A549 (cell line): Measurements from ENCODE around the gene RETREG1. TPM values are rescaled to one million over a fixed set of nuclear protein-coding genes. Genes with fewer than 3 reads are reported as not detected.
A peak's percentile ranks its signal among the peaks of the same experiment; 100 is the strongest.

Source experiments
- ATAC-seq, 2 experiments: fragments of 200-7000 bp in 1 of 2; fragments of >200 bp in 1 of 2; cut with Nextera tagmentation in 1 of 2; cut with Tn5 transposase in 1 of 2; 3 replicates each; pipeline versions ENCODE4 v1.8.0 to v1.9.1; 2018 to 2020; ENCODE audit warnings: mild to moderate bottlenecking in 1 of 2, moderate library complexity in 1 of 2
- CTCF ChIA-PET: fragments of 300-600 bp; sonication (Branson Sonifier 250); formaldehyde crosslinking; extraction: SDS; loops from one replicate; lab custom pipeline; 2021; ENCODE audit warnings: antibody characterized with exemption, inconsistent platforms; lab: Yijun Ruan, JAX
- POLR2A ChIA-PET: fragments of 350-600 bp; formaldehyde crosslinking; extraction: SDS; loops from one replicate; lab custom pipeline; 2021; ENCODE audit warnings: antibody characterized with exemption, inconsistent platforms; lab: Yijun Ruan, JAX
- DNase-seq, 2 experiments: peaks; one replicate each; pipeline versions ENCODE4 v3.0.0 to v3.0.0-alpha.2; 2011 to 2016; ENCODE audit warnings: low read depth in 1 of 2, low spot score in 1 of 2
- FAIRE-seq: peaks from 2 replicates; lab custom pipeline; 2011; peaks lifted over from hg19 to GRCh38; lab: Jason Lieb, UNC
- H3K27ac ChIP-seq, 2 experiments: fragments of >200 bp; sonication (Bioruptor Twin); formaldehyde crosslinking; 3 replicates each; pipeline ENCODE4 v1.5.1; 2016 to 2017
- H3K4me1 ChIP-seq: fragments of >200 bp; sonication (Bioruptor Twin); formaldehyde crosslinking; 3 replicates; pipeline ENCODE4 v1.6.1; 2016
- H3K4me2 ChIP-seq: fragments of >200 bp; sonication (Bioruptor Twin); formaldehyde crosslinking; 3 replicates; pipeline ENCODE4 v1.6.1; 2016
- H3K4me3 ChIP-seq: fragments of >200 bp; sonication (Bioruptor Twin); formaldehyde crosslinking; 3 replicates; pipeline ENCODE4 v1.5.1; 2016
- H3K9me3 ChIP-seq: fragments of >200 bp; sonication (Bioruptor Twin); formaldehyde crosslinking; 3 replicates; pipeline ENCODE4 v1.6.1; 2016
- ATOH8 ChIP-seq: fragments of 250-450 bp; sonication (Bioruptor Pico); IDR thresholded peaks from 2 replicates; pipeline ENCODE4 v1.5.0; 2020; ENCODE audit warnings: low read depth, mild to moderate bottlenecking, moderate library complexity
- CBX2 ChIP-seq: fragments of 200-600 bp; sonication (generic); IDR thresholded peaks from 2 replicates; pipeline ENCODE4 v1.6.1; 2016; ENCODE audit warnings: low read depth, mild to moderate bottlenecking, borderline replicate concordance
- CBX8 ChIP-seq: fragments of 200-600 bp; sonication (generic); IDR thresholded peaks from 2 replicates; pipeline ENCODE4 v1.6.1; 2016
- CHD4 ChIP-seq: fragments of 200-600 bp; sonication (generic); IDR thresholded peaks from 2 replicates; pipeline ENCODE4 v1.6.1; 2016; ENCODE audit warnings: antibody characterized with exemption, mild to moderate bottlenecking, borderline replicate concordance
- EHMT2 ChIP-seq: fragments of 200-600 bp; sonication (generic); IDR thresholded peaks from 2 replicates; pipeline ENCODE4 v1.6.1; 2016; ENCODE audit warnings: antibody characterized with exemption, low read depth, mild to moderate bottlenecking, moderate library complexity
- FOSB ChIP-seq: fragments of 250-450 bp; sonication (Bioruptor Pico); IDR thresholded peaks from 2 replicates; pipeline ENCODE4 v1.5.0; 2020; ENCODE audit warnings: mild to moderate bottlenecking, moderate library complexity
- FOSL2 ChIP-seq, 2 experiments: fragments of 450-650 bp in 1 of 2; fragments of >200 bp in 1 of 2; sonication (Bioruptor Twin) in 1 of 2; formaldehyde crosslinking; IDR thresholded peaks; 2 replicates each; pipeline versions ENCODE4 v1.5.0 to v1.6.1; 2016 to 2020; ENCODE audit warnings: mild to moderate bottlenecking in 1 of 2, moderate library complexity in 1 of 2
- HDAC2 ChIP-seq: fragments of 200-600 bp; sonication (generic); IDR thresholded peaks from 2 replicates; pipeline ENCODE4 v1.6.1; 2016
- HOXB13 ChIP-seq: fragments of 250-450 bp; sonication (Bioruptor Pico); IDR thresholded peaks from 2 replicates; pipeline ENCODE4 v1.5.0; 2020; ENCODE audit warnings: low read depth, mild to moderate bottlenecking, moderate library complexity
- KDM5A ChIP-seq: fragments of 200-600 bp; sonication (generic); IDR thresholded peaks from 2 replicates; pipeline ENCODE4 v1.6.1; 2016; ENCODE audit warnings: antibody characterized with exemption, mild to moderate bottlenecking
- MAX ChIP-seq: IDR thresholded peaks from 2 replicates; pipeline ENCODE4 v1.6.1; 2012
- NFE2L2 ChIP-seq: fragments of 150-350 bp; conservative IDR thresholded peaks from 2 replicates; pipeline ENCODE4 v1.6.1; 2014; ENCODE audit warnings: low read length
- NR3C1 ChIP-seq: fragments of >200 bp; sonication (Bioruptor Twin); formaldehyde crosslinking; IDR thresholded peaks from 3 replicates; pipeline ENCODE4 v1.6.1; 2017
- PBX3 ChIP-seq: IDR thresholded peaks from 2 replicates; pipeline ENCODE4 v1.6.1; 2012
- PHF8 ChIP-seq: fragments of 200-600 bp; sonication (generic); IDR thresholded peaks from 2 replicates; pipeline ENCODE4 v1.6.1; 2016; ENCODE audit warnings: low read depth, mild to moderate bottlenecking, antibody characterized with exemption, moderate library complexity, borderline replicate concordance
- POLR2A ChIP-seq: IDR thresholded peaks from 2 replicates; pipeline ENCODE4 v1.6.1; 2012; ENCODE audit warnings: mild to moderate bottlenecking, low read length
- POLR2AphosphoS2 ChIP-seq: conservative IDR thresholded peaks from 2 replicates; pipeline ENCODE4 v1.6.1; 2012; ENCODE audit warnings: low read length, improper control_type of control experiment, inconsistent platforms
- RAD21 ChIP-seq, 2 experiments: fragments of >200 bp in 1 of 2; sonication (Bioruptor Twin) in 1 of 2; formaldehyde crosslinking in 1 of 2; IDR thresholded peaks in 1 of 2; conservative IDR thresholded peaks in 1 of 2; 2 replicates in 1 of 2; 3 replicates in 1 of 2; pipeline ENCODE4 v1.6.1; 2012 to 2018; ENCODE audit warnings: inconsistent platforms in 1 of 2
- RARB ChIP-seq: fragments of 250-450 bp; sonication (Bioruptor Pico); IDR thresholded peaks from 2 replicates; pipeline ENCODE4 v1.8.0; 2021; ENCODE audit warnings: mild to moderate bottlenecking, moderate library complexity
- RCOR1 ChIP-seq: fragments of 150-350 bp; IDR thresholded peaks from 2 replicates; pipeline ENCODE4 v1.6.1; 2014; ENCODE audit warnings: antibody characterized with exemption, low read length, low read depth
- REST ChIP-seq: fragments of 200-600 bp; sonication (generic); IDR thresholded peaks from 2 replicates; pipeline ENCODE4 v1.6.1; 2016; ENCODE audit warnings: antibody characterized with exemption, mild to moderate bottlenecking, moderate library complexity
- RNF2 ChIP-seq: fragments of 200-600 bp; sonication (generic); IDR thresholded peaks from 2 replicates; pipeline ENCODE4 v1.6.1; 2016; ENCODE audit warnings: low read depth, mild to moderate bottlenecking, antibody characterized with exemption, moderate library complexity, borderline replicate concordance
- SREBF2 ChIP-seq: fragments of 450-650 bp; IDR thresholded peaks from 2 replicates; pipeline ENCODE4 v1.6.1; 2014; ENCODE audit warnings: mild to moderate bottlenecking, moderate library complexity
- TFCP2L1 ChIP-seq: fragments of 250-450 bp; sonication (Bioruptor Pico); IDR thresholded peaks from 2 replicates; pipeline ENCODE4 v1.5.0; 2021; ENCODE audit warnings: mild to moderate bottlenecking
- TP53 ChIP-seq: fragments of 250-450 bp; sonication (Bioruptor Pico); IDR thresholded peaks from 2 replicates; pipeline ENCODE4 v1.5.0; 2021; ENCODE audit warnings: mild to moderate bottlenecking, moderate library complexity
- ZNF302 ChIP-seq: fragments of 250-450 bp; sonication (Bioruptor Pico); IDR thresholded peaks from 2 replicates; pipeline ENCODE4 v1.9.0; 2021; ENCODE audit warnings: inconsistent platforms, mild to moderate bottlenecking, moderate library complexity
- WGBS: methylation state at CpG from one replicate; pipeline ENCODE4 v1.1.6; 2017; ENCODE audit errors: missing lambda C conversion rate; 5-methylcytosine and 5-hydroxymethylcytosine counted together
- polyA plus RNA-seq, 4 experiments: library from polyadenylated mRNA; depleted of rRNA in 3 of 4; stranded (reverse); fragments of >200 nt; fragmentation: RNase III in 1 of 4; extraction: RNeasy Plus Mini Kit Qiagen cat#74134 plus additional on column Dnase treatment in 1 of 4; gene quantifications; 2 replicates in 3 of 4; 3 replicates in 1 of 4; pipeline ENCODE4 v1.2.3, GENCODE V29; 2011 to 2017

Gene RETREG1
- polyA plus RNA-seq, 2 of the 4 experiments (the other 2 are of a cell fraction) = 2.1 to 3.4 TPM

GRCh38 chr5:16482891-16483290 lies 133.9 kb downstream of the RETREG1 start:
- POLR2A ChIA-PET = no interaction called here
- FAIRE-seq (no peak), ATAC-seq (no peak)
- Histone ChIP-seq H3K27ac (no peak overlapping the region), H3K4me2 (peak overlapping the region; percentile 46; the same call in 2 of the 3 replicates), H3K9me3 (no peaks in the 10 kb centered on the region), H3K4me3 (no peak overlapping the region)
- TF ChIP-seq HOXB13 (CRISPR knock-in tag) (no peak), TP53 (no peak), TFCP2L1 (CRISPR knock-in tag) (no peak), RARB (CRISPR knock-in tag) (no peak), EHMT2 (no peak), KDM5A (no peak), POLR2AphosphoS2 (no peak), FOSL2 (IDR thresholded peaks at IDR 0.05) (no peak), FOSL2 (CRISPR knock-in tag; IDR thresholded peaks at IDR 0.05) (no peak), ATOH8 (CRISPR knock-in tag) (no peak), MAX (no peak), REST (no peak), RAD21 (conservative IDR thresholded peaks at IDR 0.05 in 1 of 2, IDR thresholded peaks at IDR 0.05 in 1 of 2) (no peak), SREBF2 (no peak), HDAC2 (no peak), CBX8 (no peak), NR3C1 (no peak)
- TF ChIP-seq, all 56 proteins: peak for 0
- 93% methylated on average over 2 of the region's 2 CpGs for WGBS
- CTCF ChIA-PET = interaction anchor here (1.4 kb wide), 1 partner anchor 11 kb away, joined by 3 read pairs; no protein-coding TSS in a partner anchor
- no peak for DNase-seq
- peaks cover 14% of the 10 kb centered on the region for H3K4me1 ChIP-seq

- ChIA-PET POLR2A (no interaction called here), CTCF (interaction anchor here (1.3 to 2.0 kb wide), 4 partner anchors 9 to 209 kb away, joined by 3 to 7 read pairs (median 5); no protein-coding TSS in a partner anchor)
- Histone ChIP-seq H3K4me1 (peaks cover 14% of the 10 kb centered on the region), H3K4me2 (no peak overlapping the region), H3K4me3 (no peak overlapping the region), H3K9me3 (no peaks in the 10 kb centered on the region), H3K27ac (no peak overlapping the region)
- ATAC-seq (no peak), DNase-seq (no peak), FAIRE-seq (no peak)
- 82% methylated on average over 6 of the region's 6 CpGs for WGBS
- no peak for TF ChIP-seq PHF8
These were observed 135.8 kb downstream of the RETREG1 start for GRCh38 chr5:16480821-16481538.

- peaks cover 14% of the 10 kb centered on the region for H3K4me1 ChIP-seq
- no peak overlapping the region for H3K27ac ChIP-seq
- H3K4me2 ChIP-seq = no peak overlapping the region
- ATAC-seq (no peak), DNase-seq (no peak), FAIRE-seq (no peak)
- H3K9me3 ChIP-seq = no peaks in the 10 kb centered on the region
- CTCF ChIA-PET = interaction anchor here (2.0 kb wide), 1 partner anchor 210 kb away, joined by 5 read pairs; no protein-coding TSS in a partner anchor
- POLR2A ChIA-PET = no interaction called here
- no peak overlapping the region for H3K4me3 ChIP-seq
- TF ChIP-seq CHD4 = no peak
- no peak for TF ChIP-seq FOSB
- no peak for TF ChIP-seq RCOR1
- no peak for TF ChIP-seq MAX
- TF ChIP-seq POLR2A = no peak
- TF ChIP-seq RNF2 = no peak
- TF ChIP-seq CBX2 = no peak
- no peak for TF ChIP-seq PBX3
- no peak for TF ChIP-seq NFE2L2
- no peak for TF ChIP-seq ZNF302 (CRISPR knock-in tag)
These were observed 136.7 kb downstream of the RETREG1 start for GRCh38 chr5:16480144-16480543.
